DLD1 (cell line): ENCODE measurements around the gene TSEN15.
"Not testable (repeated sequence)": the region's sequence is repeated elsewhere in the genome, so short reads cannot be mapped to it uniquely, and the experiment has no call there.

Experiments
- in situ Hi-C: cut with HindIII; loops from 2 replicates; pipeline ENCODE4 v1.10.0; 2017; ENCODE audit warnings: low sequenced_read_pairs

Gene TSEN15

DNA sequence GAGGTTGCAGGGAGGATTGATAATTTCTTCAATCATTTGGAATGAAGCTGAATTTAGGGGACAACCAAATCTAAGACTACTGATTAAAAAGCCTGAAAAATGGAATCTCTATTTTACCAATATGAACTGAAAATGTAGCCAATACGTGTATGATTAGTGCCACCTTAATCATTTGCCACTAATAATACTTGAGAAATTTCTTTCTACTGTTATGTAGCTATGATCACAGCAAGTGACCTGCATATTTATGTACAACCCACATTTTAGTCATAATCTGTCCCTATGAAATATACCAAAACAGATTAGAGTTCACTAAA, 20.5 kb upstream of the TSEN15 start:
- in situ Hi-C loops, result no loop called here

DNA sequence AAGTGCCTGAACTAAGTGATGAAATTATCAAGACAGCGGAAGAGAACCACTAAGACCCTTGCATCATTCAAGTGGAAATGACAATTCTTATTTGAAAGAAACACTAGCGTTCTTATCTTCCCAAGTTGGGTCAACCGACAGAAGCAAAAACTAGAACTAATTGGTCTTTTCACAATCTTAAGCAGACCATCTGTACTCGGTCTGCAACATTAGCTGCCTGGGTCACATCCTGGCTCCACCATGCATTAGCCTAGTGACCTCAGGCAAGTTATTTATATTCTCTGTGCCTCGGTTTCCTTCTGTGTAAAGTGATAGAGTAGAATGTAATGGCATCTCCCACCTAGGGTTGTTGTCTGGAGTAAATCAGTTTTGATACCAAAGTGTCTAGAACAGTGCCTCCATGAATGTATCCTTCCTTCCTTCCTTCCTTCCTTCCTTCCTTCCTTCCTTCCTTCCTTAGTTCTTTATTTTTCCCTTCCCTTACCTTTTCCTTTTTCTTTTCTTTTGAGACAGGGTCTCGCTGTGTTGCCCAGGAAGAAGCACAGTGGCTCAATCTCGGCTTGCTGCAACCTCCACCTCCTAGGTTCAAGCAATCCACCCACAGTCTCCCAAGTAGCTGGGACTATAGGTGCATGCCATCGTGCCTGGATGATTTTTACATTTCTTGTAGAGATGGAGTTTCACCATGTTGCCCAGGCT, 20.0 kb upstream of the TSEN15 start:
- in situ Hi-C loops, result no loop called here

DNA sequence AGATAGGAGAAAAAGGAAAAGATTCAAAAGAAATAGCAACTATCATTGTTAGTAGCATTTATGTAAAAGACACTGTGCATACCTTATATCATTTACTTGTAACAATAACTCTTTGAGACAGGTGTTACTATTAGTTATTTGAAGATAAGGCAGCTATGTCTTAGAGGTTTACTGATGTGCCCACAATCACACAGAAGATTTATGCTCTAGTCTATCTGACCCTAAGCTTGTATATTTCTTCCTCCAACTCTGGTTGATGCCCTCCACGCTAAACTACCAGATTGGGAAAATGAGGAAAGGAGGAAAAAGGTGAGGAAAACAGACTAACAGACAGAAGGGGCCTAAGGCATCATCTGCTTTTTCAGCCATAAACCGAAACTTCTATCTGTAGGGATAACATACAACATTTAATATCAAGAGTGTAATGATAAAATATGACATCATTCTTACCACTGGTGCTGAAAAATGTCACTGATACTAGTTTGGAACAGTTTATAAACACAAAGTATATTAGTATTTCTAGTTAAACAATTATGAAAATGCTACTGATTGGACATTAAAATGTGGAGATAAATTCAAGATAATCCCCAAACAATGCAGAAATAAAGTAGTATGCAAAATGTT, 19.1 kb upstream of the TSEN15 start:
- in situ Hi-C loops, result no loop called here

DNA sequence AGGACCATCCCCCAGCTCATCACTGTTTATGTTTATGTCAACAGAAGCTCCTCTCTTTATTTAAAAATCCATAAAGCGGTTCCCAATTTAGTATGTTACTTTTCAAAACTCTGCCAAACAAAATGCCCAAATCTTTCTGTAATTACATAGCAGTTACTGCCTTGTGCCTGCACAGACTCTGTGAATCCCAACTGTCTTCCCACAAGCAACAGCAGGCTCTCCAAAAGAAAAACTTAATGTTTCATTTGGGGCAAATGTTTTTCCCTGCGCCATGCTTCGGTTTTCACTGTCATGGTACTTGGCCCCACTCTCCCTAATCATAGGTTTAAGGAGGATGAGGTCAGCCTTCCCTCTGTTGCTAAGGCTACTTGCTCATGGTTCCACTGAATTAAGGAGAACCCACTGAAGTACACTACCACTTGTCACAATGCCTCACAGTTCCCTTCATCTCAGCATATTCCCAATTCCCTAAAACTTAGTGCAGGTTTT, 18.6 kb upstream of the TSEN15 start:
- in situ Hi-C loops, result no loop called here

DNA sequence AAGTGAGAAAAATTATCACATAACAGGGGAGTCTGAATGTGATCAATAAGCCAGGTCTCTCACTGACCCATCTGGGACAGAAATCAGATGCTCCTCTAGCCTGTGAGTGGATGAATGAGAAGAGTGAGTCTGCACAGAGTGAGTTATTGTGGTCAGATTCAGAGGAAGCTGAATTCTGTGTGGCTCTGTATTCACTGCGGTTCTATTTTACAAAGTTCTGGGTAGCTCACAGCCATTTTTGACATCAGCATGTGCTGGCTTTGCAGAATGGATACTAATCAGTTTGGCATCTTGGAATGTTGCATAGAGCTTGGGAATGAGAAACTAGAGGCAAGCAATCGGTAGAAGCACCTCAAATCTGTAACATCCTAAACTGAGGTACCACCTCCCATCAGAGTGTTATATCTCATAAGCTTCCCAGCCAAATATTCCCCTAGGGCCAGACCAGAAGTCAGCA, 17.8 kb upstream of the TSEN15 start:
- in situ Hi-C loops, result no loop called here

DNA sequence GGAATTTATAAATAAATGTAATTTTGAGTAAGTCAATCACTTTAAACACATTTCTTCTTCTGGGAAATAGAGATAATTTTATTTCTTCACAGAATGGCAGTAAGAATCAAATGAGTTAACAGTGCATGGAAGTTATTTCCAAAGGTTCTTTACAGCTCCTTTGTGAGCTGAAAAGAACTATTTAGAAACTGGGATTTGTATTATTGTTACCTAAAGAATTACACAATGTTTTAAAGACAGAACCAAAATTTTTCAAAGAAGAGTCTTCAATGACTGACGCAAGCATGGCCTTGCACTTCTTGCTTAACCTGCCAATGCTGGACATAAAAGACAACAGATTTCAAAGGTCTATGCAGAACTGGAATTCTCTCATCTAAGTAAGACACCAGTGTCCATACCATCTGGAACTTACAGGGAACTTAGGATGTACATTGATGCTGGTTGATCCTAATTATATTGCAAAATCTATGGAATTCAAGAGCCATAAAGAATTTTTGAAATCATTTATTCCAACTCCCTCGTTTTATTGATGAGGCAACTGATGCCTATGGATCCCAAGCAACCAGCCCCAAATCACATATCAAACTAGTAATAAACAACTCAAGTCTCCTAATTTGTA, 16.7 kb upstream of the TSEN15 start:
- in situ Hi-C loops, result no loop called here

DNA sequence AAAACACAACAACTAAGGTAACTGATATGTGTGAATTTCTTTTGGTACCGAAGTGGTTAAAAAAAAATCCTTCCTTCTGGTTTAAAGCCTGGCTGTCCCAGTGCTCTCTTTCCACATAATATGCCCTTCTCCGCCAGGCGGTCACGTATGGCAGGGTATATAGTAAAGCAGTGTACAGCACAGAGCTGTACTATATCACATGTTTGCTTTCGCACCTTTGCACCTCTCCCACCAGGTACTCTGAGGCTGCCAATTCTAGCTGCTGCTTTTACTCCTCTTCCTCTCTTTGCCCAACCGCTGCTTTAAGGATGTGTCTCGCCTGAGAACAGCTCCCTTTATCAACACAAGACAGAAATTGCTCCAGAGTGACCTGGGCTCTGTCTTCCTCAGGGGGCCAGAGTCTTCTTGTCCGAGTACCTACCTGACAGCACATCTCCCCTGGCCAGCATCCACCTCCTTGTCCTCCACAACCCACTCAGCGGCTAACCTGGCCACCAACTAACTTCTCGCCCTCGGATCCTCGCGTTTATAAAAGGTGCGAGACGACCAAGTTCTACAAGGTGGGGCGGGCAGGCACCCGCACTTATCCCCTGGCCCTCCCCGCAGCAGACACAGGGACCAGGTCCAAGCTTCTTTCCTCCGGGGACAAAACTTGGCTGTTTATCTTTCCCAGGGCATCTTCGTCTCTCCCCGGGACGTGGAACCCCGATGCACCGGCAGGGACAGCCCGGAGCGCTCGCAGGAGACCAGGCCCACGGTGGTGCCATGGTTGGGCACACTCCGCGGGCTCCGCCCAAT, 15.6 kb upstream of the TSEN15 start:
- in situ Hi-C loops, result no loop called here

DNA sequence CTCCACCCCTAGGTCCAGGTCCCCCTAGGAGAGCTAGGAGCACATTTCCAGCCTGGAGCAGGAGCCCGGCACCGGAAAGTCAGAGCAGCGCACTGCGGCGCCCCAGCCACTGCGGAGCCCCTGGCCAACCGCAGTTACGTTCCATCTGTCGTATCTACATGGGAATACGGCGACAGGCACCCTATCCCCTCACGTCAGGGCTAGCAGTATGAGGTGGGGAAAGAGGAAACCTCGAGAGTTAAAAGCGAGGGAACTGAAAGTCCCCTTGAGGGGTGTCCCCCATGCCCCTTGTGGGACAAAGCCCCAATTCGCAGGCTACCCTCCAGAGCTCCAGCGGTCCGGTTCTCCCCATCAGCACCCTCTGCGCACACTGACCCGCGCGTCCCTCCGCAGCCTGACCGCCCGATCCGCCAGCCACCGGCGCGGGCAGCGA, 15.0 kb upstream of the TSEN15 start:
- in situ Hi-C loops, result no loop called here

DNA sequence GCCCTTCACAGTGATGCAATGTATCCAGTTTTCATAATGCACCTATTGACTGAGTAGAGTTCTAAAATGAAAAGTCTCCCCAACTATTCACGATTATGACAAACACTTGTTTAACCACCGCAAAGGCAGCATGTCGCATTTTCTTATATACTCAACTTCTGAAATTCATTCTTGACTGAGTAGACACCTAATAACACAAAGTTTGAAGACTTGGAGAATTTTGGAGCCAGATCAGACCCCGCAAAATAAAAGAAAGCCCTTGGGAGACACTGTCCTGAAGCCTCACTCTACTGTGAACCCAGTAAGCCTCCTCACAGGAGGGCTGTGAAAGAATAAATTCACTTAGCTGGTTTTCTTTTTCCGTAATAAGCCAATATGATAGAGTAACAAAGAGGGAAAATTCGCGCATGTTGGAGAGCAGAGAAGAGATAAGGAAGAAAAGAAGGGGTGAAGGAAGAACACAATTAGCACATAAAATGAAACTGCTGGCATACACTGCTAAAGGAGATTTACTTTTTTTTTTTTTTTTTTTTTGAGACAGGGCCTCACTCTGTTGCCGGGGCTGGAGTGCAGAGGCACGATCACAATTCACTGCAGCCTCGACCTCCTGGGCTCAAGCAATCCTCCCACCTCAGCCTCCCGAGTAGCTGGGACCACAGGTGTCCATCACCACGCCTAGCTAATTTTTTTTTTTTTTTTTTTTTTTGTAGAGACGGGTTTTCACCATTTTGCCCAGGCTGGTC, 13.5 kb upstream of the TSEN15 start:
- in situ Hi-C loops, result no loop called here

DNA sequence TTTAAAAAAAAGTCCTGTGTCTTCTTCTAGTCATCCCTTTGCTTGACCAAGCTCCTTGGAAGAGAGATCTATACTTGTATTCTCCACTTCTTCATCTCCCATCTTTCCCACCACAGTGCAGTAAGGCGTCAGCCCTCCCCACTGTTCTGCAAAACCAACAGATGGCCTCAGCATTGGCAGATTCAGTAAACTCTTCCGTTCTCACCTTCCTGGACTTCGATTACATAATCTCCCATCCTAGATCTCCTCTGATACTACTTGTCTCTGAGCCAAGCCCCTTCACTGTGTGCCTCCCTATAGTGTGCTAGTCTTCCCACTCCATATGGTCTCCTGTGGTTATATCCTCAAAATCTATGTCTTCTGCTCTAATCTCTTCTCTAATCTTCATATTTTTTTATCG, 12.4 kb upstream of the TSEN15 start:
- in situ Hi-C loops, result no loop called here

DNA sequence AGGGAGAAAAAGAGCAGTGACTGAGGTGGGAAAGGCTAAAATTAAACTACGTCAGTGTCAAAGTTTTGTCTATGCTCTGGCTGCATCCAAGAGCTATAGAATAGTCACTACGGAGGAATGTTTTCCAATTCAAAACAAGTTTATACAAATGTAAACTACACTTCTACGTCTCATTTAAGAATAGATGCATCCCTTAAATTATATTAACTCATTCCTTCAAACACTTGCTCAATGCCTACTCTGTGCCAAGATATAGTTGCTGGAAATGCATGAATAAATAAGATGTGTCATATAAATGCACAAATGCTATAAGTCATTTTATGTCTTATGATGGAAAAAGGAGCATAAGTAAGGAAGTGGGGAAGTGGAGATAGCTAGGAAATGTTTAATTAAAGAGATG, 9.8 kb upstream of the TSEN15 start:
- in situ Hi-C loops, result no loop called here

DNA sequence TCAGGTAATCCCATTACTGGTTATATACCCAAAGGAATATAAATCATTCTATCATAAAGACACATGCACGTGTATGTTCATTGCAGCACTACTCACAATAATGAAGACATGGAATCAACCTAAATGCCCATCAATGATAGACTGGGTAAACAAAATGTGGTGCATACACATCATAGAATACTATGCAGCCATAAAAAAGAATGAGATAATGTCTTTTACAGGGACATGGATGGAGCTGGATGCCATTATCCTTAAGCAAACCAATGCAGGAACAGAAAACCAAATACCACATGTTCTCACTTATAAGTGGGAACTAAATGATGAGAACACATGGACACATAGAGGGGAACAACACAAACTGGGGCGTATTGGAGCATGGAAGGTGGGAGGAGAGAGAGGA, 8.2 kb upstream of the TSEN15 start:
- in situ Hi-C loops, result not testable (repeated sequence)

DNA sequence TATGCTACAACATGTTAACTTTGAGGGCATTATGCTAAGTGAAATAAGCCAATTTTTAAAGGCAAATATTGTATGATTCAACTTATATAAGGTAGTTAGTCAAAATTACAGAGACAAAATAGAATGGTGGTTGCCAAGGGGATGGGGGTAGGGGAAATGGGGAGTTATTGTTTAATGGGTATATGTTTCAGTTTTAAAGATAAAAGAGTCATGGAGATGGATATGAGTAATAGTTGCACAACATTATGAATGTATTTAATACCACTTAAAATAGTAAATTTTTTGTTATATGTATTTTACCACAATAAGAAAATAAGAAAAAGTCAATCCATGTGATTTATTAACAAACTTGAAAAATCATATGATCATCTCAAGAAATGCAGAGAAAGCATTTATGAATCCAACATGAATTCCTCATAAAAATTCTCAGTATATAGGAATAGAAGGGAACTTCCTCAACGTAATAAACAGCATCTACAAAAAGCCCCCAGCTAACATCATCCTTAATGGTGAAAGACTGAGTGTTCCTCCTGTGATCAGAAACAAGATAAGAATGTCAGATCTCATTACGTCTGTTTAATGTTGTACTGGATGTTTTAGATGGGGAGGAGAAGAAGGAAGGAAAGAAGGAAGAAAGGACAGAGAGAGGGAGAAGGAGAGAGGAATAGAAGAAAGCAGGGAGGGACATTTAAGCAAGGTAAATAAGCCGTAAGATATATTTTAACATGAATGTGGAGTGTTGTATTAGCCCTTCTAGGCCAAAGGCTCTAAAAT, 6.7 kb upstream of the TSEN15 start:
- in situ Hi-C loops, result no loop called here

DNA sequence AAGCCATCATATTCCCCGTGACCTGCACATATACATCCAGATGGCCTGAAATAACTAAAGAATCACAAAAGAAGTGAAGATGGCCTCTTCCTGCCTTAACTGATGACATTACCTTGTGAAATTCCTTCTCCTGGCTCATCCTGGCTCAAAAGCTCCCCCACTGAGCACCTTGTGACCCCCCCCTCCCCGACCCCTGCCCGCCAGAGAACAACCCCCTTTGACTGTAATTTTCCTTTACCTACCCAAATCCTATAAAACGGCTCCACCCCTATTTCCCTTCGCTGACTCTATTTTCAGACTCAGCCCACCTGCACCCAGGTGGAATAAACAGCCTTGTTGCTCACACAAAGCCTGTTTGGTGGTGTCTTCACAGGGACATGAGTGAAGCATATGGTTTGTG, 4.0 kb upstream of the TSEN15 start:
- in situ Hi-C loops, result not testable (repeated sequence)

DNA sequence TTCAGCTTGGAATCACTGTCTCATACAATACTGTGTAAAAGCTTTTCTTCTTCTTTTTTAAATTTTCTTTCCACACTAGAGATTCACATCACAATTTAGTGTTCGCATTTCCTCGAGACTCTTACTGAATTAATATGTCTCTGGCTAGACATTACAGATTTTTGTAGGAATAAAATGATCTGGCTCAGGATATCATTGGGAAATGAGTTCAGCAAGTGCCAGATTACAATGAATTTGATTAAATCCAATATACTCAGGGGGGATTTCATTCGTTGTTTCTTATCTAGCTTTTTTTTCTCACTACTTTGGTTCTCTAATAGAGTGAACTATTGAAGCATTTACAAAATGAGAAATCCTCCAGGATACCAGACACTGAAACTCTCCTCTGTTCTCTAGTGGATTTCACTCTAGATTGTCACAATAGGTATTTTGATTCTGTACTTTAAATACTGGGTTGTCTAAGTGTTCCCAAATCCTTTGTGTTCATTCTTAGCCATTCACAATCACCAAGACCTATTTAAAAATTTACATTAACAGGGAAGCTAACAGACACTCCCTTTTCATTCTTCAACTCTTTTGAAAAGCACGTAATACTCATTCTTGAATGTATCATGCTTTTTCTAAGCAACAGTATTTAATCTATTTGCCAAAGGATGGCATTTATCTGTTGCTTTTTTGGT, 2.8 kb upstream of the TSEN15 start:
- in situ Hi-C loops, result no loop called here

DNA sequence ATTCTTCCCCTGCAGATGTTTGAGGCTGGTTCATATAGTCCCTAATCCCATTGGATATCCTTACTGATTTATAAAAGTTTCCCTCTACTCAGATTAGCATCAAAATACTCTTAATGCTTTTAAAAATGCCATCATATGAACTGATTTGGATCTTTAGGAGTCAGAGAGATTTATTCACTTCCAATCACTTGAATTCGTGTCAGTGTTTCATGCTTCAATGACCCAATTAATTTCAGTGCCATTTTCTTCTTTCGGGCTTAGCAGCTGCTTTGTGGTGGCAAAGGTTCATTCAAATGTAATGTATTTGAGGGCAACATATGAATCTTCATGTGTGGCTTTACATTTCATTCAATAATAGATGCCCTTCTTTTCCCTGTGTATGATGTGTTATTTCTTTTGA, 2.2 kb upstream of the TSEN15 start:
- in situ Hi-C loops, result no loop called here

DNA sequence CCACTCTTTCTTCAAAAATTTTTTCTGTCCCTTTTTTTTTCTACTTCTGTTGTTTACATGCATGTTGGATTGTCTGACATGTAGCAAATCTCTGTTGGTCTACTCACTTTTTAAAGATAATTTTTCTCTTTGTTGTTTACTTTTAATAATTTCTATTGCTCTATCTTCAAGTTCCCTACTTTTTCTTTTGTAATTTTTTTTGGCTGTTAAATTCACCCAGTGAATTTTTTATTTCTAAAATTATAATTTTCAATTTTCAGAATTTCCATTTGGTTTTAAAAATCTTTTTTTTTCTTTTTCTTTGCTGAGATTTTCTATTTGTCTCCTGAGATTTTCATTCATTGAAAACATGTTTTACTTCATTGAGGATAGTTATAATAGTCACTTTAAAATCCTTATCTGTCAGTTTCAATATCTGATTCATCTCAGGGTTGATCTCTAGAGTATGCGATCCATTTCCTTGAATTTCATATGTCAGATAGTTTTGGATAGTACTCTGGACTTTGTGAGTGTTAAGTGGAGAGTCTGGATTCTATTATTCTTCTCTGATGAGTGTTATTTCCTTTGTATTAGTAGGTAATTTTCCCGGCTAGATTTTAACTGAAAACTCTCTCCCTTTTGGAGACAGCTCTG, 1.6 kb upstream of the TSEN15 start:
- in situ Hi-C loops, result no loop called here

DNA sequence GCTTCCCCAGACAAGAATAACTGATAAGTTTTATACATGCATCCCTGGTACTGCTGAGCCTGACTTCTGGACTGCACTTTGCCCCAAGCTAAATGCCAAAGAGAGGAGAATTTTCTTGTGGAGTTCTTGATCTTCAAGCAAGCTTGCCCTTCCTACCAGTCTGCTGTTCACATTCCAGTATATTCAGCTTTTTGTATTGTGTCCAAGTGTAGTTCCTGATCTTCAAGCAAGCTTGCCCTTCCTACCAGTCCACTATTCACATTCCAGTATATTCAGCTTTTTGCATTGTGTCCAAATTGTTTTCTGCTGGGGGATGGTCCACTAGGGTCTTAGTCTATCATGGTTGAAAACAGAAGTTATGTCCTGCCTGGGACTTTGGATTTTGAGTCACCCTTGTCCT, 894 bp upstream of the TSEN15 start:
- in situ Hi-C loops, result no loop called here

DNA sequence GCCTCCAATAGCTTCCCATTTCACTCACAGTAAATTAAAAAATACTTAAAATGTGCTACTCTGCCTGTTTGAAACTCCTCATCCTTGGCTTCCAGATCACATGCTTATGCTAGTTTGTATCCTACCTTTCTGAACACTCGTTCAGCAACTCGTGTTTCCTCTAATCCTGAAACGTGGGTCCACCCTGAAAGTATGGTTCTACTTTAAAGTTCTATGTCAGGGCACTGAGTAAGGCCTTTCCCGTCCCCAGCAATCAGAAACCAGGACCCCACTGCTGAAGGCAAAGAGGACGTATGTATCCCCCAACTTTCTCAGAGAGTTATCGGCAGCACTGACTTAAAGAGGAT, 419 bp upstream of the TSEN15 start:
- in situ Hi-C loops, result no loop called here
